H9 (cell line): Measurements from ENCODE around the gene BCLAF1. TPM values are rescaled to one million over a fixed set of nuclear protein-coding genes. Genes with fewer than 3 reads are reported as not detected.

Experiments
- DNase-seq: peaks from one replicate; pipeline ENCODE4 v3.0.0-alpha.2; 2017
- H2AFZ ChIP-seq: one replicate; pipeline ENCODE4 v1.6.1; 2013; ENCODE audit warnings: mild to moderate bottlenecking, low read length, control low read depth, moderate library complexity
- H2AK5ac ChIP-seq: 2 replicates; pipeline ENCODE4 v1.6.1; 2013; ENCODE audit warnings: low read length, control low read depth, mixed read lengths; ENCODE audit not compliant: insufficient read length
- H2BK120ac ChIP-seq: one replicate; pipeline ENCODE4 v1.6.1; 2013; ENCODE audit warnings: low read depth, mild to moderate bottlenecking, low read length, control low read depth, inconsistent platforms; ENCODE audit not compliant: poor library complexity, severe bottlenecking
- H2BK12ac ChIP-seq: 2 replicates; pipeline ENCODE4 v1.6.1; 2013; ENCODE audit warnings: low read length, control low read depth, mixed read lengths, low read depth; ENCODE audit not compliant: insufficient read length
- H2BK15ac ChIP-seq: 2 replicates; pipeline ENCODE4 v1.6.1; 2013; ENCODE audit warnings: low read depth, low read length, control low read depth
- H2BK20ac ChIP-seq: one replicate; pipeline ENCODE4 v1.6.1; 2013; ENCODE audit warnings: low read depth, mild to moderate bottlenecking, low read length, control low read depth, inconsistent platforms; ENCODE audit not compliant: poor library complexity, severe bottlenecking
- H2BK5ac ChIP-seq: 2 replicates; pipeline ENCODE4 v1.6.1; 2013; ENCODE audit warnings: low read length, control low read depth, mixed read lengths; ENCODE audit not compliant: insufficient read length
- H3K14ac ChIP-seq: 2 replicates; pipeline ENCODE4 v1.6.1; 2013; ENCODE audit warnings: low read length, control low read depth; ENCODE audit not compliant: insufficient read depth
- H3K18ac ChIP-seq: 2 replicates; pipeline ENCODE4 v1.6.1; 2013; ENCODE audit warnings: low read depth, mild to moderate bottlenecking, mixed read lengths, low read length, control low read depth; ENCODE audit not compliant: insufficient read length
- H3K23ac ChIP-seq: 2 replicates; pipeline ENCODE4 v1.6.1; 2013; ENCODE audit warnings: low read length, control low read depth, mixed read lengths, low read depth; ENCODE audit not compliant: insufficient read length
- H3K23me2 ChIP-seq: 2 replicates; pipeline ENCODE4 v1.6.1; 2013; ENCODE audit warnings: low read depth, mild to moderate bottlenecking, mixed read lengths, low read length, control low read depth; ENCODE audit not compliant: insufficient read length, poor library complexity, severe bottlenecking
- H3K27ac ChIP-seq: 2 replicates; pipeline ENCODE4 v1.5.1; 2013; ENCODE audit warnings: low read length, control low read depth, mixed read lengths, low read depth; ENCODE audit not compliant: insufficient read length
- H3K27me3 ChIP-seq: 2 replicates; pipeline ENCODE4 v1.6.1; 2013; ENCODE audit warnings: low read length, control low read depth, inconsistent platforms; ENCODE audit not compliant: insufficient read depth
- H3K4ac ChIP-seq: 2 replicates; pipeline ENCODE4 v1.6.1; 2013; ENCODE audit warnings: low read depth, mild to moderate bottlenecking, control low read depth, inconsistent platforms, low read length, moderate library complexity
- H3K4me1 ChIP-seq: 2 replicates; pipeline ENCODE4 v1.6.1; 2013; ENCODE audit warnings: low read length, control low read depth, inconsistent platforms; ENCODE audit not compliant: insufficient read depth
- H3K4me2 ChIP-seq: 2 replicates; pipeline ENCODE4 v1.6.1; 2013; ENCODE audit warnings: low read length, control low read depth, mixed read lengths; ENCODE audit not compliant: insufficient read length, insufficient read depth
- H3K56ac ChIP-seq: 2 replicates; pipeline ENCODE4 v1.6.1; 2013; ENCODE audit warnings: low read depth, mild to moderate bottlenecking, mixed read lengths, low read length, control low read depth; ENCODE audit not compliant: insufficient read length
- H3K79me1 ChIP-seq: 2 replicates; pipeline ENCODE4 v1.6.1; 2013; ENCODE audit warnings: low read depth, mild to moderate bottlenecking, moderate library complexity, low read length, control low read depth, inconsistent platforms; ENCODE audit not compliant: insufficient read depth, poor library complexity, severe bottlenecking
- H3K79me2 ChIP-seq: 2 replicates; pipeline ENCODE4 v1.6.1; 2013; ENCODE audit warnings: low read length, control low read depth, inconsistent platforms; ENCODE audit not compliant: insufficient read depth
- H3K9ac ChIP-seq: 2 replicates; pipeline ENCODE4 v1.6.1; 2013; ENCODE audit warnings: low read length, control low read depth, mixed read lengths; ENCODE audit not compliant: insufficient read length; ENCODE audit errors: extremely low read depth
- H3K9me3 ChIP-seq: one replicate; pipeline ENCODE4 v1.6.1; 2013; ENCODE audit warnings: low read depth, low read length, inconsistent platforms; ENCODE audit not compliant: control insufficient read depth
- H3T11ph ChIP-seq: one replicate; pipeline ENCODE4 v1.6.1; 2013; ENCODE audit warnings: mild to moderate bottlenecking, low read length, control low read depth, inconsistent platforms
- H4K20me1 ChIP-seq: one replicate; pipeline ENCODE4 v1.6.1; 2013; ENCODE audit not compliant: control insufficient read depth, insufficient read length, insufficient read depth
- H4K5ac ChIP-seq: 2 replicates; pipeline ENCODE4 v1.6.1; 2013; ENCODE audit warnings: low read depth, mild to moderate bottlenecking, mixed read lengths, low read length, control low read depth; ENCODE audit not compliant: insufficient read length
- H4K8ac ChIP-seq: replicated peaks from 2 replicates; pipeline ENCODE4 v1.6.1; 2013; ENCODE audit warnings: low read length, control low read depth, mixed read lengths, low read depth; ENCODE audit not compliant: insufficient read length
- H4K91ac ChIP-seq: 2 replicates; pipeline ENCODE4 v1.6.1; 2013; ENCODE audit warnings: low read depth, mild to moderate bottlenecking, moderate library complexity, mixed read lengths, low read length, control low read depth; ENCODE audit not compliant: insufficient read length
- H3K27ac Mint-ChIP-seq, 3 experiments: 2 replicates in 2 of 3; 3 replicates in 1 of 3; pipeline ENCODE4 v1.8.0; 2020 to 2021; ENCODE audit warnings: mixed read lengths in 3 of 3, mild to moderate bottlenecking in 1 of 3, moderate library complexity in 1 of 3
- H3K27me3 Mint-ChIP-seq: 2 replicates; pipeline ENCODE4 v1.8.0; 2021; ENCODE audit warnings: low read depth, mild to moderate bottlenecking, moderate library complexity, mixed read lengths
- H3K36me3 Mint-ChIP-seq, 3 experiments: 2 replicates in 2 of 3; 3 replicates in 1 of 3; pipeline ENCODE4 v1.8.0; 2020 to 2021; ENCODE audit warnings: low read depth in 3 of 3, mixed read lengths in 3 of 3; ENCODE audit not compliant: insufficient read depth in 1 of 3
- H3K4me1 Mint-ChIP-seq, 2 experiments: 2 replicates each; pipeline ENCODE4 v1.8.0; 2020; ENCODE audit warnings: mixed read lengths in 2 of 2
- H3K4me3 Mint-ChIP-seq, 2 experiments: 2 replicates in 1 of 2; 3 replicates in 1 of 2; pipeline ENCODE4 v1.8.0; 2020 to 2021; ENCODE audit warnings: mild to moderate bottlenecking in 2 of 2, mixed read lengths in 2 of 2, moderate library complexity in 1 of 2
- H3K9me3 Mint-ChIP-seq, 2 experiments: 2 replicates in 1 of 2; 3 replicates in 1 of 2; pipeline ENCODE4 v1.8.0; 2020; ENCODE audit warnings: mild to moderate bottlenecking in 2 of 2, mixed read lengths in 2 of 2, moderate library complexity in 1 of 2
- CTCF ChIP-seq: fragments of 200-600 bp; sonication (generic); conservative IDR thresholded peaks from 3 replicates; pipeline ENCODE4 v1.8.0; 2021; ENCODE audit warnings: antibody characterized with exemption, mild to moderate bottlenecking
- WGBS: extraction: QIAGEN DNeasy Blood & Tissue Kit; methylation state at CpG from one replicate; pipeline ENCODE4 v1.1.7; 2013; ENCODE audit warnings: missing lambda C conversion rate, low lambda C conversion rate, mixed read lengths; ENCODE audit not compliant: insufficient read length; ENCODE audit errors: extremely low coverage; 5-methylcytosine and 5-hydroxymethylcytosine counted together
- total RNA-seq: library from RNA; stranded (reverse); gene quantifications from 2 replicates; pipeline ENCODE4 v1.2.1, GENCODE V29; 2021

The BCLAF1 gene
- total RNA-seq, 1 experiment from 2014 or later: 257 TPM

DNA sequence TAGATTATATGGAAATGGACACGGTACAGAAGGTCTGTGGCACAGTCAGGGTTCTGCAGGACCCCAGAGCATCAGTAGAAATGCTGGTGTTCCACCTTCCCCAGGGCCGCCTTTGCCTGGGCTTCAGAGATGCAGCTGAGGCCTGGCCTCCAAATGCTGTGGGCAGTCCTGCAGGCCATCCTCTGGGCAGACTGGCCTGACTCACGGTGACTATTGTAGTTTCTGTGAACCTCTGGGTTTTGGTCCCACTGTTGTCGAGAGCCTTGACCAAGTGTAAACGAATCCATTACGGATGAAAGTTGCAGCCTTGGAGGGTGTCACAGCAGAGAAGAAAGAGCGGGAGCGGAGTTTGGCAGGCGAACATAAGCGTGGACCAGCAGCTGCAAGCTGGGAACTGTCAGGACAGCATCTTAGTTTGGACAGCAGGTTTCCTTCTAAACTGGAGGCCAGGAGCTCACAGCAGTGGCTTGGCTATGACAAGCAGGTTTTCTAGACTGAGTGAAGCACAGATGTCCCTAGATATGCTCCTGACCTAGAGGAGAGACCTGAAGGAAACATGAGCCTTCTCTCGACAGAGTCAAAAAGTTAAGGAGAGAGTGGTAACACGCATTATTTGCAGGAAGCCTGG is 46.2 kb upstream of the BCLAF1 start:
- Histone ChIP-seq H3K9me3 (no peaks in the 10 kb centered on the region), H3K79me2 (no peaks in the 10 kb centered on the region), H2BK20ac (no peak overlapping the region), H4K20me1 (no peaks in the 10 kb centered on the region), H2AFZ (no peak overlapping the region), H4K5ac (no peak overlapping the region), H2BK5ac (no peak overlapping the region), H3K4me2 (no peak overlapping the region), H3K56ac (no peak overlapping the region), H3K4ac (no peak overlapping the region), H3K18ac (no peak overlapping the region), H3K23ac (no peak overlapping the region), H3K79me1 (no peaks in the 10 kb centered on the region), H2BK120ac (no peak overlapping the region), H3K9ac (no peak overlapping the region), H2AK5ac (no peak overlapping the region), H4K8ac (no peak overlapping the region), H3K27me3 (no peaks in the 10 kb centered on the region), H3T11ph (no peak overlapping the region), H3K4me1 (no peaks in the 10 kb centered on the region), H2BK15ac (no peak overlapping the region), H2BK12ac (no peak overlapping the region), H4K91ac (no peak overlapping the region), H3K27ac (no peak overlapping the region), H3K23me2 (no peaks in the 10 kb centered on the region), H3K14ac (no peak overlapping the region)
- TF ChIP-seq CTCF: no peak
- H3K4me3 Mint-ChIP-seq: no peak overlapping the region
- H3K4me1 Mint-ChIP-seq: peaks cover 6 to 10% of the 10 kb centered on the region in 2 experiments; a peak in 3 of 4 replicates
- peak overlapping the region in 1 of 3 experiments; percentile 87; a peak in 2 of 7 replicates for H3K27ac Mint-ChIP-seq
- no peak for DNase-seq
- no peaks in the 10 kb centered on the region for H3K36me3 Mint-ChIP-seq
- WGBS: no CpG with 5 or more reads among the region's 12 CpGs
- H3K27me3 Mint-ChIP-seq: no peaks in the 10 kb centered on the region
- no peaks in the 10 kb centered on the region for H3K9me3 Mint-ChIP-seq
